Thymus (tissue), 11 donors: Measurements from ENCODE around the gene NRXN3. TPM values are rescaled to one million over a fixed set of nuclear protein-coding genes. Genes with fewer than 3 reads are reported as not detected.

Experiments
- DNase-seq, 9 donors: peaks; one replicate each; pipeline ENCODE4 v3.0.0-alpha.2; 2013; ENCODE audit warnings: low spot score in 9 of 9, low read depth in 6 of 9, missing footprints in 1 of 9
- H3K27ac ChIP-seq, 2 donors: one replicate each; pipeline ENCODE4 v1.5.1; 2013; ENCODE audit warnings: control low read depth in 1 of 2, low read depth in 1 of 2, low read length in 1 of 2, mild to moderate bottlenecking in 1 of 2, moderate library complexity in 1 of 2
- H3K27me3 ChIP-seq, 2 donors: one replicate each; pipeline ENCODE4 v1.5.1; 2013; ENCODE audit warnings: low read length in 1 of 2; ENCODE audit not compliant: control insufficient read depth in 2 of 2, insufficient read depth in 1 of 2
- H3K36me3 ChIP-seq, 2 donors: one replicate each; pipeline ENCODE4 v1.5.1; 2013; ENCODE audit warnings: low read length in 1 of 2, mild to moderate bottlenecking in 1 of 2, moderate library complexity in 1 of 2; ENCODE audit not compliant: control insufficient read depth in 2 of 2, insufficient read depth in 2 of 2
- H3K4me1 ChIP-seq, 2 donors: one replicate each; pipeline ENCODE4 v1.5.1; 2013; ENCODE audit warnings: low read length in 2 of 2; ENCODE audit not compliant: control insufficient read depth in 2 of 2, insufficient read depth in 2 of 2
- H3K4me3 ChIP-seq, 2 donors: one replicate each; pipeline ENCODE4 v1.5.1; 2013; ENCODE audit warnings: low read length in 2 of 2, control low read depth in 1 of 2, mild to moderate bottlenecking in 1 of 2
- H3K9me3 ChIP-seq, 2 donors: one replicate each; pipeline ENCODE4 v1.5.1; 2013; ENCODE audit warnings: low read length in 1 of 2, mild to moderate bottlenecking in 1 of 2; ENCODE audit not compliant: control insufficient read depth in 2 of 2, insufficient read depth in 1 of 2
- whole genome bisulfite sequencing: extraction: QIAGEN DNeasy Blood & Tissue Kit; methylation state at CpG from one replicate; pipeline ENCODE4 v1.1.7; 2013; 5-methylcytosine and 5-hydroxymethylcytosine counted together
- polyA plus RNA-seq: library from polyadenylated mRNA; stranded (reverse); fragments of 200-250 nt; gene quantifications from one replicate; pipeline ENCODE4 v1.2.3, GENCODE V29; 2013
- total RNA-seq: library from RNA; stranded (reverse); fragments of 120-200 nt; gene quantifications from one replicate; pipeline ENCODE4 v1.2.4, GENCODE V29; 2013
- donor health status: healthy.

The NRXN3 gene
- total and polyA plus RNA-seq, 2 donors = 1.5 to 3.7 TPM

GRCh38 chr14:78782551-78782950, 612.4 kb downstream of the NRXN3 start:
- Histone ChIP-seq H3K36me3 (no peaks in the 10 kb centered on the region), H3K9me3 (no peaks in the 10 kb centered on the region), H3K27me3 (no peaks in the 10 kb centered on the region), H3K4me1 (no peaks in the 10 kb centered on the region), H3K27ac (no peak overlapping the region), H3K4me3 (no peak overlapping the region)
- no peak for DNase-seq
- WGBS = 97% methylated on average over 1 of the region's 1 CpG

DNA sequence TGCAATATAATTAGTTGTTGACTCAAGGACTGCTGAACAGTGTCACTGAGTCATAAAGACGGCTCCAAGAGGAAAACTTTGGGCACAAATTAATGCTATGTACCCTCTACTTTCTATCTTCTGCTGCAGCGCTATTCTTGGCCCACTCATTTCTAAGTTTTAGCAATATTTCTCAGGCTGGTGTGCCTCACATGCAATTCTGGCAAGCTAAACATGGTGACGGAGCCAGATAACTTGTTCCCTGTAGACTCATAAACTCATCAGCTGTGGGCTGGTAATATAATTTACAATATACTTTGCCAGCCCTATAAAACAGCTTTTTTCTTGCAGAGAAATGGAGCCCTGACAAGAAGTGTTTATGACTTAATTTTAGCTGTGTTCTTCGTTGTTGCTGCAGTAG, 615.1 kb downstream of the NRXN3 start:
- DNase-seq = no peak
- Histone ChIP-seq H3K4me1 (no peaks in the 10 kb centered on the region), H3K27me3 (no peaks in the 10 kb centered on the region), H3K9me3 (no peaks in the 10 kb centered on the region), H3K27ac (no peak overlapping the region), H3K36me3 (no peaks in the 10 kb centered on the region), H3K4me3 (no peak overlapping the region)
- WGBS = 90% methylated on average over 4 of the region's 4 CpGs

DNA sequence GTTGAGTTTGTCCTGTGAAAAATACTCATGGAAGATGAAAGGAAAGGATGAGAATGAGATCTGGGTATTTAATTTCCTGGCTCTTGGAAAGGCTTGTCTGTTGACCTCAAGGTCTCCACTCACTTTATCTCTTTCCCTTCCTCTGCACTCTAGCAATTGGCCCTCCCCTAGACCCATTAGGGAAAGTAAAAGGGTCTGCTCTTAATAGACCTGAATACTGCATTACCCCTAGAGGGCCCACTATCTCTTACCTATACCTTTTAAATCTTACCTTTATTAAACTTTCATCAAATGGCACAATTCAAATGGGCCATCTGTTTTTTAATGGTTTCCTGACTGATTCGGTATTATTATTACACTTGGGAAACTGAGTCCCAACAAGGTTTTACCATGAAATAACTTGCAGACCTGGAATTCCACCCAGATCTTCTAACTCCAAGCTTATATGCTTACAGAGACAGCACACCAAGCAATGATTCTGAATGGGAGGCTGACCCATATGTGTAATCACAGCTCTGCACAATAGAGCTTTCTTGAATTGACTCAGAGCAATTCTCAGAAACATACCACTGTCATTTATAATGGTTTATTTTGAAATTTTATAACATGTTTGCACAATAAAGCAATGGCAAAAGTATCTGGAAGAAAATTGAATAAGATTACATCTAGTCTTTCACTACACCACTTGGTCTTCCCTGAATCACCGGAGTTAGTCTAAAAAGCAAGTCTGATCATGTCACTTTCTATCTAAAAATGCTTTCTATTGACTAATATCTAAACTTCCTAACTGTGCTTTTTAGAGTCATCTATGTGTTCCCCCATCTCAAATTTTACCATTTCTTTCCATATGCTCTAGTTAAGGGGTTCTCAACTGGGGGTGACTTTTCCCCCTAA, 618.5 kb downstream of the NRXN3 start:
- no peak for DNase-seq
- WGBS = 94% methylated on average over 2 of the region's 2 CpGs
- Histone ChIP-seq H3K9me3 (no peaks in the 10 kb centered on the region), H3K36me3 (no peaks in the 10 kb centered on the region), H3K27ac (no peak overlapping the region), H3K4me3 (no peak overlapping the region), H3K27me3 (no peaks in the 10 kb centered on the region), H3K4me1 (no peaks in the 10 kb centered on the region)

DNA sequence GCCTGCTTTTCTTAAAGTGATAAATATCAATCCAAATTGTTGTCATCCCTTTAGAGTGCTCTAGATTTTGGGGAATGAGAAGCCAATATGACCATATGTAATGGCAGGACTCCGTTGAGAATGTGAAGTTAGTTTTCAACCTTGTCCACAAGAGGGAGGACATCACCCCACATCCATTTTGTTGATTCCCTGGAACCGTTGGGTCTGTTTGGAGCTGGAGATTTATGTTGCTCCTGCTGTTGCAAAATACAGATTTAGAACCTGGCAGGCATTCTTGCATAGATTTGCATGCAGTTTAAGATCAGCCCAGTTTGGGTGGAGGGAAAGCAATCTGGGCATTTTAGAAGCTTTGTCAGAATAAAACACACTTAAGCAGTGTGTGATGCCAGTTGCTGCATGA, 620.1 kb downstream of the NRXN3 start:
- Histone ChIP-seq H3K9me3 (no peaks in the 10 kb centered on the region), H3K27me3 (no peaks in the 10 kb centered on the region), H3K36me3 (no peaks in the 10 kb centered on the region), H3K4me3 (no peak overlapping the region), H3K4me1 (no peaks in the 10 kb centered on the region), H3K27ac (no peak overlapping the region)
- WGBS = 22% methylated on average over 2 of the region's 2 CpGs
- DNase-seq = no peak

DNA sequence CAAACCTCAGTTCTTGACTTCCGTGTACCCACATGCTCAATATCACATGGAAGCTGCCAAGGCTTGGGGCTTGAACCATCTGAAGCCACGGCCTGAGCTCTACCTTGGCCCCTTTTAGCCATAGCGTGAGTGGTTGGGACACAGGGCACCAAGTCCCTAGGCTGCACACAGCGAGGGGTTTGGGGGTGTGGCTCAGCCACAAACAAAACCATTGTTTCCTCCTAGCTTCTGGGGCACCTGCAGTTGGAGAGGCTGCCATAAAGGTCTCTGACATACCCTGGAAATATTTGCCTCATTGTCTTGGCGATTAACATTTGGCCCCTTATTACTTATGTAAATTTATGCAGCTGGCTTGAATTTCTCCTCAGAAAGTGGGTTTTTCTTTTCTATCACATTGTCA, 628.6 kb downstream of the NRXN3 start:
- WGBS = 82% methylated on average over 5 of the region's 5 CpGs
- Histone ChIP-seq H3K4me3 (no peak overlapping the region), H3K27me3 (no peaks in the 10 kb centered on the region), H3K27ac (no peak overlapping the region), H3K36me3 (no peaks in the 10 kb centered on the region), H3K9me3 (no peaks in the 10 kb centered on the region), H3K4me1 (no peaks in the 10 kb centered on the region)
- DNase-seq = no peak

- no peak for DNase-seq
- Histone ChIP-seq H3K9me3 (no peaks in the 10 kb centered on the region), H3K27me3 (no peaks in the 10 kb centered on the region), H3K4me1 (no peaks in the 10 kb centered on the region), H3K27ac (no peak overlapping the region), H3K4me3 (no peak overlapping the region), H3K36me3 (no peaks in the 10 kb centered on the region)
- 85% methylated on average over 3 of the region's 3 CpGs for WGBS
Observed at GRCh38 chr14:78805570-78805969, 635.4 kb downstream of the NRXN3 start.

DNA sequence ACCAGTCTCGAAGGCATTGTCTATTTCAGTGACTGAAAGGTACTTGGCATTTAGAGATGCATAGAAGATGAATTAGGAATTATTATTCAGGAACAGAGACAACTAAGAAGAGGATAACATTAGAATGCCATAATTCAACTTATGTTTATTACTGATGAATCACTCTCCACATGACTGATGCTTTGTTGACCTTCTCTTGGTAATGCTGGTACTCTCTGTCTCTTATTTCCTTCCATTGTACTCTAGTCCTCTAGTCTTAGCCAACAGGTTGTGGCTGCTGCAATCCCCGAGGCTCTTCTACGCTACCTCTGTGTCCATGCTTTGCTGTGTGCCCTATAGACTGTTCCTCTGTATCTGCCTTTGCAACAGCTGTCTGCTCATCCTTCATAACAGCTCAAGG, 652.9 kb downstream of the NRXN3 start:
- no peaks in the 10 kb centered on the region for H3K36me3 ChIP-seq
- H3K4me1 ChIP-seq = no peaks in the 10 kb centered on the region
- DNase-seq = no peak
- no peaks in the 10 kb centered on the region for H3K9me3 ChIP-seq
- 86% methylated on average over 3 of the region's 3 CpGs for WGBS
- H3K4me3 ChIP-seq = no peak overlapping the region
- H3K27me3 ChIP-seq = no peaks in the 10 kb centered on the region
- no peak overlapping the region for H3K27ac ChIP-seq

DNA sequence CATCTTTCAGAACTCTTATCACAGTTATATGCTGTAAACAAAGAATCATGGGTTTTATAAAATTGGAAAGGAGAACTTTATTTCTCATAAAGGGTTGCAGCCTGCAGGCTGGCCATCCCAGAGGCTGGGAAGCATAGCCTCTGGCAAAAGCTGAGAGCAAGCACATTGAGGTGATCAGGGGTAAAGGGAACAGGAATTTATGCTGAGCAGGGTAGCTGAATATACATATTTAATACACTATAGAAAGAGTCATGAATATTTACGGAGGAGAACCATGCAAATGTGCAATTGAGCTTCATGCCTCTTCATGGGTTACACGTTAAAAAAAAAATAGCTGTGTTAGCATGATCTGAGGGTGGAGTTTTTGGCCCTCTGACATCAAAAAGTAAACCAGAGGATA, 653.3 kb downstream of the NRXN3 start:
- WGBS = 85% methylated on average over 2 of the region's 2 CpGs
- DNase-seq = no peak
- H3K4me1 ChIP-seq = no peaks in the 10 kb centered on the region

DNA sequence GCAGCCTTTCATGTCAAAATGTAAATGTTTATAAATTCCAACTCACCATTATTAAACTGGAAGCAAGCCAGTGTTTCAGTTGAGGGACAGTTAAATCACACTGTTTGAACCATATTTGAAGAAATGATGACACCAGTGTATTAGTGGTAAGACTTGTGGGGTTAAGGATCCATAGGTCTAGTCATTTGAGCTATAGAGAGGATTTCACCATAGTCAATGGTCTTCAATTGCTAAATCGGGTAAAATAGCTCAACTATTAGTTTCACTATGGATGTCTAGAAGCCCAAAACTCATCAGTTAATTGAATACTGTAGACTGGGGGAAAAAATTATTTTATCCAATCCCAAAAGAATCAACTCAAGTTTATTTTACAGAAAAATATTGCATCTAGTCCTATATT, 659.1 kb downstream of the NRXN3 start:
- Histone ChIP-seq H3K4me1 (no peaks in the 10 kb centered on the region), H3K4me3 (no peak overlapping the region), H3K27me3 (no peaks in the 10 kb centered on the region), H3K9me3 (no peaks in the 10 kb centered on the region), H3K27ac (no peak overlapping the region), H3K36me3 (no peaks in the 10 kb centered on the region)
- DNase-seq = no peak
- WGBS = 96% methylated on average over 1 of the region's 1 CpG

More for the DNA sequence above, 653.3 kb downstream of the NRXN3 start:
- no peak overlapping the region for H3K27ac ChIP-seq
- no peaks in the 10 kb centered on the region for H3K27me3 ChIP-seq
- H3K4me3 ChIP-seq = no peak overlapping the region
- no peaks in the 10 kb centered on the region for H3K36me3 ChIP-seq
- no peaks in the 10 kb centered on the region for H3K9me3 ChIP-seq
